HL-60 (cell line): ENCODE measurements around the gene SBK3.

ENCODE experiments used
- DNase-seq, 2 experiments: peaks; one replicate each; pipeline ENCODE4 v3.0.0-alpha.2; 2010 to 2020; ENCODE audit warnings: low read depth in 1 of 2, low spot score in 1 of 2
- H3K27ac ChIP-seq: fragments of 250-450 bp; sonication (Bioruptor Pico); replicated peaks from 2 replicates; pipeline ENCODE4 v1.5.1; 2020; ENCODE audit warnings: mild to moderate bottlenecking, moderate library complexity
- H3K27me3 ChIP-seq: fragments of 250-450 bp; sonication (Bioruptor Pico); 2 replicates; pipeline ENCODE4 v1.5.1; 2021; ENCODE audit warnings: mild to moderate bottlenecking, moderate library complexity; ENCODE audit not compliant: insufficient read depth, poor library complexity, severe bottlenecking
- H3K4me3 ChIP-seq: replicated peaks from 2 replicates; pipeline ENCODE4 v1.5.1; 2011; ENCODE audit warnings: mild to moderate bottlenecking, control low read depth, low read length; ENCODE audit not compliant: insufficient read depth
- GABPA ChIP-seq: IDR thresholded peaks from 2 replicates; pipeline ENCODE4 v1.6.1; 2012; ENCODE audit warnings: low read depth
- POLR2AphosphoS5 ChIP-seq: IDR thresholded peaks from 2 replicates; pipeline ENCODE4 v1.6.1; 2012; ENCODE audit warnings: low read depth
- REST ChIP-seq: IDR thresholded peaks from 2 replicates; pipeline ENCODE4 v1.6.1; 2012; ENCODE audit warnings: low read depth; ENCODE audit not compliant: insufficient replicate concordance
- SPI1 ChIP-seq: IDR thresholded peaks from 2 replicates; pipeline ENCODE4 v1.6.1; 2012; ENCODE audit warnings: low read depth, mild to moderate bottlenecking, borderline replicate concordance
- TF ChIP-seq, protein P1 (sequence below): IDR thresholded peaks from one replicate; pipeline ENCODE4 v1.5.1; 2011; ENCODE audit warnings: low read length, control low read depth, inconsistent platforms; ENCODE audit not compliant: insufficient read depth

Gene SBK3

DNA sequence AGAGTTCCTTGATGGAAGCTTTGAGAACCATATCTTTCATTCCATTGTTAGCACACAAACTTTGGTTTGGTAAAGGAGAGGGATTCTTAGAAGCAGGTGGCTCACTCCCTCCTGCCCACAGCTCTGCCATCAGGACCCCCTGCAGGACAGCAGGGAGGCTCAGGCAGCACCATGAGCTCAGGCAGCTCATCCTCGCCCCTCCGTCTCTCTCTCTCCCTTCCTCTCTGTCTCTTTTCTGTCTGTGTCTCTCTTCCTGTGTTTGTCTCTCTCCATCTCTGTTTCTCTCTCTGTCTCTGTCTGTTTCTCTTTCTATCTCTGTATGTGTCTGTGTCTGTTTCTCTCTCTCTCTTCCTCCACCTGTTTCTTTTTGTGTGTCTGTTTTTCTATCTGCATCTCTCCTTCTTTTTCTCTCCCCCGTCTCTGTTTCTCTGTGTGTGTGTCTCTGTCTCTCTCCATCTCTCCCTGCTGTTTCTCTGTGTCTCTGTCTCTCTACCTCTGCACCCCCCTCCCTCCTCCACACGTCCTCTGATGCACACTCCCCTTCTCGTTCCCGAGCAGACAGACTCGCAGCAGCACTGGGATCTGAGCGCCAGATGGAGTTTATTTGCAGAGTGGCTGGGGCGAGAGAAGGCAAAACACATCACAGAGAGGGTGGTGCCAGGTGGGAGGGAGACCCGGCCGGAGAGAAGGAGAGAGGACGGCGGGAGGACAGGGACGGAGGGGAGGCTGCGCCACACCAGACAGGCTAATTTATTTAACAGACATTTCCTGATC, 17.1 kb downstream of the SBK3 start:
- TF ChIP-seq REST (no peak), POLR2AphosphoS5 (no peak), GABPA (no peak), SPI1 (no peak)
- TF ChIP-seq, protein P1, sequence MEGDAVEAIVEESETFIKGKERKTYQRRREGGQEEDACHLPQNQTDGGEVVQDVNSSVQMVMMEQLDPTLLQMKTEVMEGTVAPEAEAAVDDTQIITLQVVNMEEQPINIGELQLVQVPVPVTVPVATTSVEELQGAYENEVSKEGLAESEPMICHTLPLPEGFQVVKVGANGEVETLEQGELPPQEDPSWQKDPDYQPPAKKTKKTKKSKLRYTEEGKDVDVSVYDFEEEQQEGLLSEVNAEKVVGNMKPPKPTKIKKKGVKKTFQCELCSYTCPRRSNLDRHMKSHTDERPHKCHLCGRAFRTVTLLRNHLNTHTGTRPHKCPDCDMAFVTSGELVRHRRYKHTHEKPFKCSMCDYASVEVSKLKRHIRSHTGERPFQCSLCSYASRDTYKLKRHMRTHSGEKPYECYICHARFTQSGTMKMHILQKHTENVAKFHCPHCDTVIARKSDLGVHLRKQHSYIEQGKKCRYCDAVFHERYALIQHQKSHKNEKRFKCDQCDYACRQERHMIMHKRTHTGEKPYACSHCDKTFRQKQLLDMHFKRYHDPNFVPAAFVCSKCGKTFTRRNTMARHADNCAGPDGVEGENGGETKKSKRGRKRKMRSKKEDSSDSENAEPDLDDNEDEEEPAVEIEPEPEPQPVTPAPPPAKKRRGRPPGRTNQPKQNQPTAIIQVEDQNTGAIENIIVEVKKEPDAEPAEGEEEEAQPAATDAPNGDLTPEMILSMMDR, result no peak
- DNase-seq, result no peak
- Histone ChIP-seq H3K27me3 (no peaks in the 10 kb centered on the region), H3K4me3 (no peak overlapping the region), H3K27ac (no peak overlapping the region)

GRCh38 chr19:55527197-55528029, 17.9 kb downstream of the SBK3 start:
- no peaks in the 10 kb centered on the region for H3K27me3 ChIP-seq
- no peak overlapping the region for H3K4me3 ChIP-seq
- no peak overlapping the region for H3K27ac ChIP-seq
- no peak for DNase-seq
- no peak for TF ChIP-seq SPI1
- TF ChIP-seq POLR2AphosphoS5, result no peak
- TF ChIP-seq, protein P1, result no peak
- no peak for TF ChIP-seq GABPA
- TF ChIP-seq REST, result no peak

- no peaks in the 10 kb centered on the region for H3K27me3 ChIP-seq
- H3K4me3 ChIP-seq, result no peak overlapping the region
- DNase-seq, result peak; percentile 25 to 63
- no peak overlapping the region for H3K27ac ChIP-seq
- TF ChIP-seq POLR2AphosphoS5, result no peak
- no peak for TF ChIP-seq SPI1
- TF ChIP-seq REST, result no peak
- TF ChIP-seq GABPA, result no peak
- TF ChIP-seq, protein P1, result no peak
Measured at GRCh38 chr19:55526216-55527196, 18.8 kb downstream of the SBK3 start.
